Small intestine (tissue), 7 donors: Measurements from ENCODE around the gene GSE1. TPM values are rescaled to one million over a fixed set of nuclear protein-coding genes. Genes with fewer than 3 reads are reported as not detected.

ENCODE experiments used
- DNase-seq, 2 donors: peaks; one replicate each; pipeline versions ENCODE4 v3.0.0 to v3.0.0-alpha.2; 2013
- FAIRE-seq: peaks from 2 replicates; lab custom pipeline; 2012; peaks lifted over from hg19 to GRCh38; lab: Jason Lieb, UNC
- H3K27ac ChIP-seq, 3 donors: one replicate each; pipeline ENCODE4 v1.5.1; 2013; ENCODE audit warnings: low read length in 2 of 3, mild to moderate bottlenecking in 2 of 3, control low read depth in 1 of 3, inconsistent platforms in 1 of 3, low read depth in 1 of 3, moderate library complexity in 1 of 3
- H3K27me3 ChIP-seq, 3 donors: one replicate each; pipeline ENCODE4 v1.6.1; 2013; ENCODE audit warnings: low read length in 3 of 3, inconsistent platforms in 1 of 3; ENCODE audit not compliant: control insufficient read depth in 3 of 3, insufficient read depth in 3 of 3
- H3K36me3 ChIP-seq, 3 donors: one replicate each; pipeline ENCODE4 v1.6.1; 2013; ENCODE audit warnings: low read length in 3 of 3, inconsistent platforms in 1 of 3, low read depth in 1 of 3, mild to moderate bottlenecking in 1 of 3, moderate library complexity in 1 of 3; ENCODE audit not compliant: control insufficient read depth in 3 of 3, insufficient read depth in 2 of 3
- H3K4me1 ChIP-seq, 3 donors: one replicate each; pipeline ENCODE4 v1.6.1; 2013; ENCODE audit warnings: low read length in 2 of 3, inconsistent platforms in 1 of 3, low read depth in 1 of 3, mild to moderate bottlenecking in 1 of 3, moderate library complexity in 1 of 3; ENCODE audit not compliant: control insufficient read depth in 3 of 3, insufficient read depth in 2 of 3
- H3K4me3 ChIP-seq, 3 donors: one replicate each; pipeline ENCODE4 v1.5.1; 2013; ENCODE audit warnings: low read length in 3 of 3, control low read depth in 1 of 3, inconsistent platforms in 1 of 3, low read depth in 1 of 3, mild to moderate bottlenecking in 1 of 3, moderate library complexity in 1 of 3
- H3K9me3 ChIP-seq, 2 donors: one replicate each; pipeline ENCODE4 v1.6.1; 2013; ENCODE audit warnings: low read depth in 1 of 2, low read length in 1 of 2; ENCODE audit not compliant: control insufficient read depth in 2 of 2, insufficient read depth in 1 of 2
- WGBS, 3 donors: extraction: QIAGEN DNeasy Blood & Tissue Kit; methylation state at CpG; one replicate each; pipeline ENCODE4 v1.1.7; 2013; 5-methylcytosine and 5-hydroxymethylcytosine counted together
- polyA plus RNA-seq, 4 donors: library from polyadenylated mRNA; stranded (reverse) in 3 of 4; unstranded in 1 of 4; fragments of 200-250 nt in 3 of 4; fragments of 120-200 nt in 1 of 4; gene quantifications; one replicate each; pipeline versions ENCODE4 v1.2.1 to v1.2.3, GENCODE V29; 2013
- donor health status: healthy with polysubstance abuse.
- donor health status: control.
- donor health status: control.
- donor health status: Bipolar disorder and iron deficiency.
- donor health status: healthy.

Gene GSE1
- polyA plus RNA-seq, 4 donors, result 9.2 to 96.1 (median 17.7) TPM

GRCh38 chr16:85654251-85655095, 41.4 kb downstream of the GSE1 start:
- FAIRE-seq (no peak), DNase-seq (no peak)
- H3K9me3 ChIP-seq, result no peaks in the 10 kb centered on the region
- H3K27me3 ChIP-seq, result no peaks in the 10 kb centered on the region
- H3K36me3 ChIP-seq, result peaks cover 5 to 97% (median 32%) of the 10 kb centered on the region in 3 donors
- H3K4me3 ChIP-seq, result no peak overlapping the region
- 94 to 96% (median 95%) methylated on average over 39 to 41 of the region's 41 CpGs for WGBS, 3 donors
- no peak overlapping the region for H3K27ac ChIP-seq
- peaks cover 0 to 26% (median 6%) of the 10 kb centered on the region in 3 donors for H3K4me1 ChIP-seq

- FAIRE-seq, result no peak
- H3K27ac ChIP-seq, result no peak overlapping the region
These were observed 42.4 kb downstream of the GSE1 start for GRCh38 chr16:85655216-85656129.

DNA sequence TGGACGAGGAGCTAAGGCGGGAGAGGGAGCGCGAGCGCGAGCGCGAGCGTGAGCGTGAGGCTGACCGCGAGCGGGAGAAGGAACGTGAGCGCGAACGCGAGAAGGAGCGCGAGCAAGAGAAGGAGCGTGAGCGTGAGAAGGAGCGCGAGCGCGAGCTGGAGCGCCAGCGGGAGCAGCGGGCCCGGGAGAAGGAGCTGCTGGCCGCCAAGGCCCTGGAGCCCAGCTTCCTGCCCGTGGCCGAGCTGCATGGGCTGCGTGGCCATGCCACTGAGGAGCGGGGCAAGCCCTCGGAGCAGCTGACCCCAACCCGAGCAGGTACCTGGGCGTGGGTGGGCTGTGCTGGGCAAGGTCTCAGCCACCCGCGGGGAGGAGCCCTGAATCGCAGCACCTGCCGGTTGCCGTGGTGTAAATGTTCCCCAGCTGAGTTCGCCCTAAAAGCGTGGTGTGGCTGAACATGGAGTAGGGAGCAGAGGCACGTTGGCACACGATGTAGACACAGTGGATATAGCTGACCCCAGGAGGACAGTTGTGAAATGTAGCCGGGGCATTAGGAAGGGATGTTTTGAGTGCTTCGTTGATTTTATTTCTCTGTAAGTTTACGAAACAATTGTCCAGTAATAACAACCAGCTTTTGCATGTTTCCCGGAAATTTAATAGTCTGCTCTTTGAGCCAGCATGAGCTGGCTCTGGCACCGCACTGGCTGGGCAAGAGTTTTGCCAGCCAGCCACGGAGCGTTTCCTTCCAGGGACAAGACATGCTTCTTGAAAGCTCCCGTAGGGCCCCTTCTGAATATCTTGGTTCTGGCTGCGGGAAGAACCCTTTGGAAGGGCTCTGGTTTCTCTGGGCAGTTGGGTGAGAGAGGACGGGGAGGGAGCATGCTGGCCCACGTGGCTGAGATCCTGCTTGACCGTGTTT, 43.5 kb downstream of the GSE1 start:
- Histone ChIP-seq H3K27me3 (no peaks in the 10 kb centered on the region), H3K36me3 (peaks cover 7 to 97% (median 39%) of the 10 kb centered on the region in 3 donors), H3K9me3 (no peaks in the 10 kb centered on the region), H3K4me1 (peaks cover 0 to 13% (median 0%) of the 10 kb centered on the region in 3 donors), H3K4me3 (no peak overlapping the region), H3K27ac (no peak overlapping the region)
- WGBS, 3 donors, result 93 to 95% (median 93%) methylated on average over 58 to 59 of the region's 59 CpGs
- FAIRE-seq (no peak), DNase-seq (no peak)

More at GRCh38 chr16:85655216-85656129, 42.4 kb downstream of the GSE1 start:
- peaks cover 0 to 19% (median 6%) of the 10 kb centered on the region in 3 donors for H3K4me1 ChIP-seq
- no peak overlapping the region for H3K4me3 ChIP-seq
- H3K9me3 ChIP-seq, result no peaks in the 10 kb centered on the region
- H3K36me3 ChIP-seq, result peaks cover 5 to 97% (median 34%) of the 10 kb centered on the region in 3 donors
- H3K27me3 ChIP-seq, result no peaks in the 10 kb centered on the region
- WGBS, 3 donors, result 93 to 94% (median 94%) methylated on average over 33 to 35 of the region's 35 CpGs
- no peak for DNase-seq

- no peak overlapping the region for H3K27ac ChIP-seq
- peaks cover 9 to 97% (median 43%) of the 10 kb centered on the region in 3 donors for H3K36me3 ChIP-seq
- WGBS, 3 donors, result 90 to 96% (median 95%) methylated on average over 20 to 21 of the region's 21 CpGs
- no peaks in the 10 kb centered on the region for H3K9me3 ChIP-seq
- no peak for FAIRE-seq
- no peak for DNase-seq
- no peaks in the 10 kb centered on the region for H3K27me3 ChIP-seq
- no peak overlapping the region for H3K4me3 ChIP-seq
- peaks cover 0 to 9% (median 0%) of the 10 kb centered on the region in 3 donors for H3K4me1 ChIP-seq
These were observed 44.1 kb downstream of the GSE1 start for GRCh38 chr16:85657267-85657650.

DNA sequence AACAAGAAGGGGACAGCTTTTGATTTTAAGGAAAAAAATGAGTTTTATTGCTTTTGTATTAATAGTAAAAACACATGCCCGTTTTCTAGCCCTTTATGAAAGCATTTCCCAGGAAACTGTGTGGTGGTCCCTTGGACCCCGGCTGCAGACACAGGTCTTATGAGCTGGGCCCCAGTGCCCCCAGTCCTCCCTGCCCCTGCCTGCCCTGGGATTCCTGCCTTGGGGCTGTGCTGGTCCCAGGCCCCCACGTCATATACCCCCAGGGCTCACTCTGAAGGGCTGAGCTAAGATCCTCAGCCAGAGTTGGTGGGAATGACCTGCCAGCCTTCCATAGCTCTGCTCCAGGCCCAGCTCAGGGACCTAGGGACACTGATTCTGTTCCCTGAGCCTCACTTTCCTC, 44.9 kb downstream of the GSE1 start:
- peaks cover 9 to 98% (median 44%) of the 10 kb centered on the region in 3 donors for H3K36me3 ChIP-seq
- FAIRE-seq, result no peak
- 81 to 90% (median 89%) methylated on average over 3 of the region's 3 CpGs for WGBS, 3 donors

GRCh38 chr16:85658504-85659326, 45.6 kb downstream of the GSE1 start:
- peaks cover 9 to 99% (median 46%) of the 10 kb centered on the region in 3 donors for H3K36me3 ChIP-seq
- H3K4me1 ChIP-seq, result no peaks in the 10 kb centered on the region
- H3K9me3 ChIP-seq, result no peaks in the 10 kb centered on the region
- DNase-seq (no peak), FAIRE-seq (no peak)
- WGBS, 3 donors, result 86 to 90% (median 86%) methylated on average over 18 of the region's 18 CpGs
- H3K27me3 ChIP-seq, result no peaks in the 10 kb centered on the region
- no peak overlapping the region for H3K27ac ChIP-seq
- H3K4me3 ChIP-seq, result no peak overlapping the region

More for the DNA sequence above, 44.9 kb downstream of the GSE1 start:
- H3K4me1 ChIP-seq, result peaks cover 0 to 4% (median 0%) of the 10 kb centered on the region in 3 donors
- no peaks in the 10 kb centered on the region for H3K9me3 ChIP-seq
- H3K27me3 ChIP-seq, result no peaks in the 10 kb centered on the region
- no peak overlapping the region for H3K27ac ChIP-seq
- H3K4me3 ChIP-seq, result no peak overlapping the region
- DNase-seq, result no peak

DNA sequence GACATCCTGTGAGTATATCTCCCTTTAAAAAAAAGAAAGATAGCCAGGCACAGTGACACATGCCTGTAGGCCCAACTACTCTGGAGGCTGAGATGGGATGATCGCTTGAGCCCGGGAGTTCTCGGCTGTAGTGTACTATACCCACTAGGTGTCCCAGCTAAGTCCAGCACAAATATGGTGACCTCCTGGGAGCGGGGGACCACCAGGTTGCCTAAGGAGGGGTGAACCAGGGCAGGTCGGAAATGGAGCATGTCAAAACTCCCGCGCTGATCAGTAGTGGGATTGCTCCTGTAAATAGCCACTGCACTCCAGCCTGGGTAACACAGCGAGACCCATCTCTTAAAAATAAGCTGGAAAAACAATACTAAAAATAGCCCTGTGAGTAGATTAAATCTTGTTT, 46.2 kb downstream of the GSE1 start:
- Histone ChIP-seq H3K27me3 (no peaks in the 10 kb centered on the region), H3K27ac (no peak overlapping the region), H3K9me3 (no peaks in the 10 kb centered on the region), H3K4me3 (no peak overlapping the region), H3K4me1 (no peaks in the 10 kb centered on the region), H3K36me3 (peaks cover 9 to 99% (median 46%) of the 10 kb centered on the region in 3 donors)
- WGBS, 3 donors, result 90 to 97% (median 91%) methylated on average over 8 of the region's 8 CpGs
- DNase-seq (no peak), FAIRE-seq (no peak)
